HEK293T (cell line): ENCODE measurements around the gene HSPD1.

Experiments
- BHLHE40 ChIP-seq: fragments of 450-650 bp; IDR thresholded peaks from 2 replicates; pipeline ENCODE4 v1.6.1; 2016; ENCODE audit warnings: mild to moderate bottlenecking, moderate library complexity, borderline replicate concordance
- FOXA1 ChIP-seq: fragments of 450-650 bp; IDR thresholded peaks from 2 replicates; pipeline ENCODE4 v1.6.1; 2016; ENCODE audit warnings: mild to moderate bottlenecking
- FOXM1 ChIP-seq: fragments of 450-650 bp; IDR thresholded peaks from 2 replicates; pipeline ENCODE4 v1.6.1; 2017; ENCODE audit warnings: mild to moderate bottlenecking, borderline replicate concordance
- SP1 ChIP-seq: fragments of 450-650 bp; IDR thresholded peaks from 2 replicates; pipeline ENCODE4 v1.6.1; 2017
- TARDBP ChIP-seq: fragments of 450-650 bp; IDR thresholded peaks from 2 replicates; pipeline ENCODE4 v1.6.1; 2016
- ZNF384 ChIP-seq: fragments of 450-650 bp; IDR thresholded peaks from 2 replicates; pipeline ENCODE4 v1.6.1; 2016

GRCh38 chr2:197437380-197437779 is 62.3 kb downstream of the HSPD1 start:
- TF ChIP-seq BHLHE40 = no peak
- TF ChIP-seq SP1 = no peak
- TF ChIP-seq FOXM1 = no peak
- TF ChIP-seq TARDBP = no peak
- TF ChIP-seq FOXA1 = no peak
- no peak for TF ChIP-seq ZNF384
